H9 (cell line): ENCODE results near the gene GARS1. TPM values are rescaled to one million over a fixed set of nuclear protein-coding genes. Genes with fewer than 3 reads are reported as not detected.
"Not testable (repeated sequence)": the region's sequence is repeated elsewhere in the genome, so short reads cannot be mapped to it uniquely, and the experiment has no call there.

ENCODE experiments used
- DNase-seq: peaks from one replicate; pipeline ENCODE4 v3.0.0-alpha.2; 2017
- H2AFZ ChIP-seq: one replicate; pipeline ENCODE4 v1.6.1; 2013; ENCODE audit warnings: mild to moderate bottlenecking, low read length, control low read depth, moderate library complexity
- H2AK5ac ChIP-seq: 2 replicates; pipeline ENCODE4 v1.6.1; 2013; ENCODE audit warnings: low read length, control low read depth, mixed read lengths; ENCODE audit not compliant: insufficient read length
- H2BK120ac ChIP-seq: one replicate; pipeline ENCODE4 v1.6.1; 2013; ENCODE audit warnings: low read depth, mild to moderate bottlenecking, low read length, control low read depth, inconsistent platforms; ENCODE audit not compliant: poor library complexity, severe bottlenecking
- H2BK12ac ChIP-seq: 2 replicates; pipeline ENCODE4 v1.6.1; 2013; ENCODE audit warnings: low read length, control low read depth, mixed read lengths, low read depth; ENCODE audit not compliant: insufficient read length
- H2BK15ac ChIP-seq: 2 replicates; pipeline ENCODE4 v1.6.1; 2013; ENCODE audit warnings: low read depth, low read length, control low read depth
- H2BK20ac ChIP-seq: one replicate; pipeline ENCODE4 v1.6.1; 2013; ENCODE audit warnings: low read depth, mild to moderate bottlenecking, low read length, control low read depth, inconsistent platforms; ENCODE audit not compliant: poor library complexity, severe bottlenecking
- H2BK5ac ChIP-seq: 2 replicates; pipeline ENCODE4 v1.6.1; 2013; ENCODE audit warnings: low read length, control low read depth, mixed read lengths; ENCODE audit not compliant: insufficient read length
- H3K14ac ChIP-seq: 2 replicates; pipeline ENCODE4 v1.6.1; 2013; ENCODE audit warnings: low read length, control low read depth; ENCODE audit not compliant: insufficient read depth
- H3K18ac ChIP-seq: 2 replicates; pipeline ENCODE4 v1.6.1; 2013; ENCODE audit warnings: low read depth, mild to moderate bottlenecking, mixed read lengths, low read length, control low read depth; ENCODE audit not compliant: insufficient read length
- H3K23ac ChIP-seq: 2 replicates; pipeline ENCODE4 v1.6.1; 2013; ENCODE audit warnings: low read length, control low read depth, mixed read lengths, low read depth; ENCODE audit not compliant: insufficient read length
- H3K23me2 ChIP-seq: 2 replicates; pipeline ENCODE4 v1.6.1; 2013; ENCODE audit warnings: low read depth, mild to moderate bottlenecking, mixed read lengths, low read length, control low read depth; ENCODE audit not compliant: insufficient read length, poor library complexity, severe bottlenecking
- H3K27ac ChIP-seq: 2 replicates; pipeline ENCODE4 v1.5.1; 2013; ENCODE audit warnings: low read length, control low read depth, mixed read lengths, low read depth; ENCODE audit not compliant: insufficient read length
- H3K27me3 ChIP-seq: 2 replicates; pipeline ENCODE4 v1.6.1; 2013; ENCODE audit warnings: low read length, control low read depth, inconsistent platforms; ENCODE audit not compliant: insufficient read depth
- H3K4ac ChIP-seq: 2 replicates; pipeline ENCODE4 v1.6.1; 2013; ENCODE audit warnings: low read depth, mild to moderate bottlenecking, control low read depth, inconsistent platforms, low read length, moderate library complexity
- H3K4me1 ChIP-seq: 2 replicates; pipeline ENCODE4 v1.6.1; 2013; ENCODE audit warnings: low read length, control low read depth, inconsistent platforms; ENCODE audit not compliant: insufficient read depth
- H3K4me2 ChIP-seq: 2 replicates; pipeline ENCODE4 v1.6.1; 2013; ENCODE audit warnings: low read length, control low read depth, mixed read lengths; ENCODE audit not compliant: insufficient read length, insufficient read depth
- H3K56ac ChIP-seq: 2 replicates; pipeline ENCODE4 v1.6.1; 2013; ENCODE audit warnings: low read depth, mild to moderate bottlenecking, mixed read lengths, low read length, control low read depth; ENCODE audit not compliant: insufficient read length
- H3K79me1 ChIP-seq: 2 replicates; pipeline ENCODE4 v1.6.1; 2013; ENCODE audit warnings: low read depth, mild to moderate bottlenecking, moderate library complexity, low read length, control low read depth, inconsistent platforms; ENCODE audit not compliant: insufficient read depth, poor library complexity, severe bottlenecking
- H3K79me2 ChIP-seq: 2 replicates; pipeline ENCODE4 v1.6.1; 2013; ENCODE audit warnings: low read length, control low read depth, inconsistent platforms; ENCODE audit not compliant: insufficient read depth
- H3K9ac ChIP-seq: 2 replicates; pipeline ENCODE4 v1.6.1; 2013; ENCODE audit warnings: low read length, control low read depth, mixed read lengths; ENCODE audit not compliant: insufficient read length; ENCODE audit errors: extremely low read depth
- H3K9me3 ChIP-seq: one replicate; pipeline ENCODE4 v1.6.1; 2013; ENCODE audit warnings: low read depth, low read length, inconsistent platforms; ENCODE audit not compliant: control insufficient read depth
- H3T11ph ChIP-seq: one replicate; pipeline ENCODE4 v1.6.1; 2013; ENCODE audit warnings: mild to moderate bottlenecking, low read length, control low read depth, inconsistent platforms
- H4K20me1 ChIP-seq: one replicate; pipeline ENCODE4 v1.6.1; 2013; ENCODE audit not compliant: control insufficient read depth, insufficient read length, insufficient read depth
- H4K5ac ChIP-seq: 2 replicates; pipeline ENCODE4 v1.6.1; 2013; ENCODE audit warnings: low read depth, mild to moderate bottlenecking, mixed read lengths, low read length, control low read depth; ENCODE audit not compliant: insufficient read length
- H4K8ac ChIP-seq: replicated peaks from 2 replicates; pipeline ENCODE4 v1.6.1; 2013; ENCODE audit warnings: low read length, control low read depth, mixed read lengths, low read depth; ENCODE audit not compliant: insufficient read length
- H4K91ac ChIP-seq: 2 replicates; pipeline ENCODE4 v1.6.1; 2013; ENCODE audit warnings: low read depth, mild to moderate bottlenecking, moderate library complexity, mixed read lengths, low read length, control low read depth; ENCODE audit not compliant: insufficient read length
- H3K27ac Mint-ChIP-seq, 3 experiments: 2 replicates in 2 of 3; 3 replicates in 1 of 3; pipeline ENCODE4 v1.8.0; 2020 to 2021; ENCODE audit warnings: mixed read lengths in 3 of 3, mild to moderate bottlenecking in 1 of 3, moderate library complexity in 1 of 3
- H3K27me3 Mint-ChIP-seq: 2 replicates; pipeline ENCODE4 v1.8.0; 2021; ENCODE audit warnings: low read depth, mild to moderate bottlenecking, moderate library complexity, mixed read lengths
- H3K36me3 Mint-ChIP-seq, 3 experiments: 2 replicates in 2 of 3; 3 replicates in 1 of 3; pipeline ENCODE4 v1.8.0; 2020 to 2021; ENCODE audit warnings: low read depth in 3 of 3, mixed read lengths in 3 of 3; ENCODE audit not compliant: insufficient read depth in 1 of 3
- H3K4me1 Mint-ChIP-seq, 2 experiments: 2 replicates each; pipeline ENCODE4 v1.8.0; 2020; ENCODE audit warnings: mixed read lengths in 2 of 2
- H3K4me3 Mint-ChIP-seq, 2 experiments: 2 replicates in 1 of 2; 3 replicates in 1 of 2; pipeline ENCODE4 v1.8.0; 2020 to 2021; ENCODE audit warnings: mild to moderate bottlenecking in 2 of 2, mixed read lengths in 2 of 2, moderate library complexity in 1 of 2
- H3K9me3 Mint-ChIP-seq, 2 experiments: 2 replicates in 1 of 2; 3 replicates in 1 of 2; pipeline ENCODE4 v1.8.0; 2020; ENCODE audit warnings: mild to moderate bottlenecking in 2 of 2, mixed read lengths in 2 of 2, moderate library complexity in 1 of 2
- CTCF ChIP-seq: fragments of 200-600 bp; sonication (generic); conservative IDR thresholded peaks from 3 replicates; pipeline ENCODE4 v1.8.0; 2021; ENCODE audit warnings: antibody characterized with exemption, mild to moderate bottlenecking
- WGBS: extraction: QIAGEN DNeasy Blood & Tissue Kit; methylation state at CpG from one replicate; pipeline ENCODE4 v1.1.7; 2013; ENCODE audit warnings: missing lambda C conversion rate, low lambda C conversion rate, mixed read lengths; ENCODE audit not compliant: insufficient read length; ENCODE audit errors: extremely low coverage; 5-methylcytosine and 5-hydroxymethylcytosine counted together
- total RNA-seq: library from RNA; stranded (reverse); gene quantifications from 2 replicates; pipeline ENCODE4 v1.2.1, GENCODE V29; 2021

GARS1 gene
- total RNA-seq, 1 experiment from 2014 or later = 234 TPM

- no peak overlapping the region for H3K23ac ChIP-seq
- no peak overlapping the region for H3K56ac ChIP-seq
- H3K9me3 ChIP-seq = no peaks in the 10 kb centered on the region
- Mint-ChIP-seq H3K4me1 (no peaks in the 10 kb centered on the region), H3K9me3 (no peaks in the 10 kb centered on the region; a peak in 1 of 5 replicates), H3K27ac (no peak overlapping the region), H3K4me3 (no peak overlapping the region), H3K27me3 (no peaks in the 10 kb centered on the region), H3K36me3 (peaks cover 49 to 59% (median 53%) of the 10 kb centered on the region in 3 experiments)
- H2BK12ac ChIP-seq = no peak overlapping the region
- H2BK15ac ChIP-seq = no peak overlapping the region
- WGBS = no CpG with 5 or more reads among the region's 6 CpGs
- H2AFZ ChIP-seq = no peak overlapping the region
- H2AK5ac ChIP-seq = no peak overlapping the region
- no peak for DNase-seq
- H3K4ac ChIP-seq = no peak overlapping the region
- no peak overlapping the region for H2BK120ac ChIP-seq
- H3K4me1 ChIP-seq = no peaks in the 10 kb centered on the region
- no peaks in the 10 kb centered on the region for H3K79me1 ChIP-seq
- no peak overlapping the region for H3K14ac ChIP-seq
- H4K8ac ChIP-seq = no peak overlapping the region
- no peak overlapping the region for H4K5ac ChIP-seq
- no peak overlapping the region for H4K91ac ChIP-seq
- no peak overlapping the region for H2BK5ac ChIP-seq
- H3K79me2 ChIP-seq = no peaks in the 10 kb centered on the region
- no peaks in the 10 kb centered on the region for H4K20me1 ChIP-seq
- H3T11ph ChIP-seq = no peak overlapping the region
- no peak overlapping the region for H3K4me2 ChIP-seq
- no peak for TF ChIP-seq CTCF
- no peaks in the 10 kb centered on the region for H3K23me2 ChIP-seq
- no peak overlapping the region for H2BK20ac ChIP-seq
- no peak overlapping the region for H3K18ac ChIP-seq
- H3K9ac ChIP-seq = no peak overlapping the region
- no peaks in the 10 kb centered on the region for H3K27me3 ChIP-seq
- no peak overlapping the region for H3K27ac ChIP-seq
Observed at GRCh38 chr7:30635798-30636197, 41.1 kb downstream of the GARS1 start.

- not testable (repeated sequence) for H2BK12ac ChIP-seq, H4K5ac ChIP-seq, H3K4ac ChIP-seq, H4K91ac ChIP-seq, H3K23ac ChIP-seq, H3K18ac ChIP-seq, H3K14ac ChIP-seq, H3K79me1 ChIP-seq, H2BK20ac ChIP-seq, H3K27me3 ChIP-seq, H3K56ac ChIP-seq, H3K9ac ChIP-seq, DNase-seq, H3T11ph ChIP-seq, H3K27me3 Mint-ChIP-seq, H2AK5ac ChIP-seq, H4K8ac ChIP-seq, H2BK120ac ChIP-seq, H3K9me3 Mint-ChIP-seq, H3K79me2 ChIP-seq, H3K9me3 ChIP-seq, H4K20me1 ChIP-seq, H2BK15ac ChIP-seq, H2AFZ ChIP-seq, H3K4me1 ChIP-seq, H3K27ac ChIP-seq, H3K23me2 ChIP-seq, H2BK5ac ChIP-seq
- H3K27ac Mint-ChIP-seq = peak overlapping the region; percentile 36 to 96 (median 93); a peak in 5 of 7 replicates
- peak overlapping the region; percentile 69 to 84 for H3K4me3 Mint-ChIP-seq
- H3K36me3 Mint-ChIP-seq = peaks cover 8 to 34% (median 26%) of the 10 kb centered on the region in 3 experiments; a peak in 6 of 7 replicates
- no CpG with 5 or more reads among the region's 29 CpGs for WGBS
- peaks cover 13 to 17% of the 10 kb centered on the region in 2 experiments for H3K4me1 Mint-ChIP-seq
- peak overlapping the region; percentile 41 for H3K4me2 ChIP-seq
Observed at GRCh38 chr7:30642322-30642721, 47.6 kb downstream of the GARS1 start.
